ENCODE measurements around the gene NR6A1. TPM values are rescaled to one million over a fixed set of nuclear protein-coding genes. Genes with fewer than 3 reads are reported as not detected.

NR6A1 gene
- total and polyA plus RNA-seq, 2 of the 13 experiments (the other 11 are each of a cell fraction or from before 2014, with no cell fraction given) = 28.1 to 31.5 TPM

- Histone ChIP-seq H3K79me2 (ENCODE audit: insufficient read depth, low read length) (peaks cover 84% of the 10 kb centered on the region), H3K9me3 (ENCODE audit: low read length) (no peaks in the 10 kb centered on the region), H3K9ac (ENCODE audit: insufficient read depth, low read depth, low read length) (no peak overlapping the region), H3K27me3 (ENCODE audit: control insufficient read depth in 1 of 2, insufficient read depth in 2 of 2, low read length in 2 of 2) (no peaks in the 10 kb centered on the region), H3K27ac (ENCODE audit: extremely low read length, insufficient read depth, low read length) (no peak overlapping the region), H3K4me2 (ENCODE audit: low read depth, low read length) (no peak overlapping the region), H3K36me3 (replicated peaks in 1 of 2; ENCODE audit: control insufficient read depth in 1 of 2, insufficient read depth in 2 of 2, low read length in 2 of 2) (no peaks in the 10 kb centered on the region), H4K20me1 (ENCODE audit: insufficient read depth, low read length) (0 out of 2 replicates have a peak, but pooled peaks cover under 1% of the 10 kb centered on the region), H2AFZ (ENCODE audit: low read length) (no peak overlapping the region), H3K4me3 (replicated peaks in 1 of 3; ENCODE audit: insufficient read depth in 1 of 3, low read depth in 2 of 3, low read length in 3 of 3) (no peak overlapping the region), H3K4me1 (ENCODE audit: insufficient read depth, low read length) (peaks cover 64% of the 10 kb centered on the region)
- ATAC-seq (no peak), FAIRE-seq (no peak), DNase-seq (ENCODE audit: low spot score) (no peak)
- no TSS peak for BruUV-seq (replicated peaks)
- WGBS (ENCODE audit: low lambda C conversion rate) = 69% methylated on average over 1 of the region's 1 CpG
- ChIA-PET CTCF (ENCODE audit: low intra/inter-chr PET ratio, low total read pairs) (interaction anchor here (4.5 kb wide), 1 partner anchor 41 kb away, joined by 36 read pairs; no protein-coding TSS in a partner anchor), POLR2A (no interaction called here)
- intact Hi-C loops (cut with micrococcal nuclease; ENCODE audit: unreplicated experiment) (no loop called here), in situ Hi-C loops (cut with HindIII; ENCODE audit: extremely low pct_ligation_motif_present, low pct_unique_long_range_greater_than_20kb) (no loop called here)
- TF ChIP-seq PCBP2 (optimal IDR thresholded peaks at IDR 0.05; ENCODE audit: low read depth, low read length, poor library complexity, severe bottlenecking) (no peak), ZNF441 (CRISPR knock-in tag; IDR thresholded peaks at IDR 0.05; ENCODE audit: borderline replicate concordance) (no peak), MAX (IDR thresholded peaks at IDR 0.05) (no peak), ZNF770 (CRISPR knock-in tag; IDR thresholded peaks at IDR 0.05) (no peak), PRPF4 (IDR thresholded peaks at IDR 0.05; ENCODE audit: low read depth, low read length, poor library complexity, severe bottlenecking) (no peak), PCBP1 (IDR thresholded peaks at IDR 0.05; ENCODE audit: borderline replicate concordance, low read depth, low read length) (no peak), TFDP1 (CRISPR knock-in tag; IDR thresholded peaks at IDR 0.05; ENCODE audit: borderline replicate concordance) (no peak), XBP1 (CRISPR knock-in tag; IDR thresholded peaks at IDR 0.05) (no peak), ZBTB39 (CRISPR knock-in tag; IDR thresholded peaks at IDR 0.05) (no peak), MTERF4 (CRISPR knock-in tag; IDR thresholded peaks at IDR 0.05) (no peak)
- TF ChIP-seq, protein P1, sequence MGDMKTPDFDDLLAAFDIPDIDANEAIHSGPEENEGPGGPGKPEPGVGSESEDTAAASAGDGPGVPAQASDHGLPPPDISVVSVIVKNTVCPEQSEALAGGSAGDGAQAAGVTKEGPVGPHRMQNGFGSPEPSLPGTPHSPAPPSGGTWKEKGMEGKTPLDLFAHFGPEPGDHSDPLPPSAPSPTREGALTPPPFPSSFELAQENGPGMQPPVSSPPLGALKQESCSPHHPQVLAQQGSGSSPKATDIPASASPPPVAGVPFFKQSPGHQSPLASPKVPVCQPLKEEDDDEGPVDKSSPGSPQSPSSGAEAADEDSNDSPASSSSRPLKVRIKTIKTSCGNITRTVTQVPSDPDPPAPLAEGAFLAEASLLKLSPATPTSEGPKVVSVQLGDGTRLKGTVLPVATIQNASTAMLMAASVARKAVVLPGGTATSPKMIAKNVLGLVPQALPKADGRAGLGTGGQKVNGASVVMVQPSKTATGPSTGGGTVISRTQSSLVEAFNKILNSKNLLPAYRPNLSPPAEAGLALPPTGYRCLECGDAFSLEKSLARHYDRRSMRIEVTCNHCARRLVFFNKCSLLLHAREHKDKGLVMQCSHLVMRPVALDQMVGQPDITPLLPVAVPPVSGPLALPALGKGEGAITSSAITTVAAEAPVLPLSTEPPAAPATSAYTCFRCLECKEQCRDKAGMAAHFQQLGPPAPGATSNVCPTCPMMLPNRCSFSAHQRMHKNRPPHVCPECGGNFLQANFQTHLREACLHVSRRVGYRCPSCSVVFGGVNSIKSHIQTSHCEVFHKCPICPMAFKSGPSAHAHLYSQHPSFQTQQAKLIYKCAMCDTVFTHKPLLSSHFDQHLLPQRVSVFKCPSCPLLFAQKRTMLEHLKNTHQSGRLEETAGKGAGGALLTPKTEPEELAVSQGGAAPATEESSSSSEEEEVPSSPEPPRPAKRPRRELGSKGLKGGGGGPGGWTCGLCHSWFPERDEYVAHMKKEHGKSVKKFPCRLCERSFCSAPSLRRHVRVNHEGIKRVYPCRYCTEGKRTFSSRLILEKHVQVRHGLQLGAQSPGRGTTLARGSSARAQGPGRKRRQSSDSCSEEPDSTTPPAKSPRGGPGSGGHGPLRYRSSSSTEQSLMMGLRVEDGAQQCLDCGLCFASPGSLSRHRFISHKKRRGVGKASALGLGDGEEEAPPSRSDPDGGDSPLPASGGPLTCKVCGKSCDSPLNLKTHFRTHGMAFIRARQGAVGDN (CRISPR knock-in tag; IDR thresholded peaks at IDR 0.05) = no peak
Observed at GRCh38 chr9:124752967-124753366, 18.1 kb downstream of the NR6A1 start.
